NCI-H146 treated with DMSO at 0.1 percent for 48 hours (cell line): ENCODE data around the gene MYL12B.
"Not testable (repeated sequence)": the region's sequence is repeated elsewhere in the genome, so short reads cannot be mapped to it uniquely, and the experiment has no call there.

Experiments
- DNase-seq: peaks from one replicate; lab custom pipeline; 2025; ENCODE audit not compliant: unreplicated experiment; lab: John Stamatoyannopoulos, UW

MYL12B gene

DNA sequence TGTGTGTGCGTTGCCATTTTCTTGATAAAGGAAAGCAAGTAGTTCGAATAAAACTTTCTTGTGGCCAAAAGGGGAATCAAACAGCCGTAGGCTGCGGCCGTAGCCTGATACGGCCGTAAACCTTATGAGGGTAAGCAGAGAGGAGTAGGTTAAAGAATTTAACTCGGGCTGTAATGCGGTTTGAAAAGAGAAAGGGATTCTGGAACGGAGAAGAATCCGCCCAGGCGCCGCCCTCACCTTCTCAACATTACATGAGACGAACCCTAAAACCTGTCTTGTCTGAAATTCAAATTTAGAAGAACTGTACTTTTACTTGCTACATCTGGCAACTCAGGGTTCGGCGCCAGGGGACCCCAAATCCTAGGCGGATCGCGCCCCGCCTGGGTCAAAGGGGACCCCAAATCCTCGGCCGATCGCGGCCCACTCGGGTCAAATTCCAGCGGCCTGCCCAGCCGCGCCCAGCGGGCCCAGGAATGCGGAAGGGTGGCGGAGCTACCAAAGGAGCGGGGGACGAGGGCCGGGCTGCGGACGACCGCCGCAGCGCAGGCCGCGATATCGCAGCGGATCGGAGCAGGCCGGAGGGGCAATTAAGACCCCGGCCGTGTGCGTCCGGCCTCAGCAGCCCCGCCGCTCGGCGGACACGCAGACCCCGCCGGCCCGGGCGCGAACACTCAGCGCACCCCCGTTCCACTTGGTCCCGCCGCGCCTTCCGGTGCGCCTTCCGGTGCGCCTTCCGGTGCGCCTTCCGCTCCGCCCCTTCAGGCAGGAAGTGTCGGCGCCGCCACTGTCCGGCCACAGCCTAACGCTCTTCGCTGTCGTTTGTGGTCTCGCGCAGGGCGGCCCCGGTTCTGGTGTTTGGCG is at the start of gene MYL12B:
MYL12B (plus strand) TSS at position 761 of the 861 bp plus-strand sequence. CDS start 10,766 bp downstream, outside the sequence.
- peak; percentile 79 for DNase-seq

GRCh38 chr18:3212657-3213056 is 49.3 kb upstream of the MYL12B start:
- DNase-seq = no peak

DNA sequence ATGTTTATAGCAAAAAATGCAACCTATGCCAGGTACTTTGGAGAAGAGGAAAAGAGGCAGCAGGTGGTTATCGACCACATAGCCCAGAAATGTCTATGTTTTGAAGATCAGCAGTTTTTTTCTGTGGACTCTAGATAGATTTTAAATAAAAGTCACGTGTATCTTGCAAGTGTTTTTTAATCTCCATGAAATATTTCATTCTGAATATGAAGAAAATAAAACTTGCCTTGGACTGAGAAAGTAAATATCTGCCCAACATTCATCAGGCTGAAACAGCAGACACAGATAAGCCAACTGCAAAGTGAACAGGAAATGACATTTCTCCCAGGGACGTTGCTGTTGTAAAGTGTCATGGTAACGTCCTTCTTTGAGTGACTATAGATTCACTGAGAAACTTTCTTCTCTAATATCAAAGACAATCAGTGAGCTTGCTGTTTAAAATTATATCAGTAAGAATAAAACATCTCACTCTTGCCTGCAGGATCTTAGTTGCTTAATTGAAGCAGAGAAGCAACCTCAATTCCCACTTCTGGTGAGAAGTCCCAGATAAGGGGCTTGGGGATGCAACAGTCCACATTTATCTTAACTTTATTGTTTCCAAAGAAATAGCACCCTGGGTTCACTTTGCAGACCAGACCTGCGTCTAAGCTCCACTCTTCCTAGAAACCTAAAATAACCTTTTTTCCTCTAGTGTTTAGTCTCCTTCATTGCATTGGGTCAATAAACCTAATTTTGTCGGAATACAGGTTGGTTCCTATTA is 48.5 kb upstream of the MYL12B start:
- no peak for DNase-seq

- DNase-seq = no peak
Observed at GRCh38 chr18:3214855-3215637, 46.9 kb upstream of the MYL12B start.

DNA sequence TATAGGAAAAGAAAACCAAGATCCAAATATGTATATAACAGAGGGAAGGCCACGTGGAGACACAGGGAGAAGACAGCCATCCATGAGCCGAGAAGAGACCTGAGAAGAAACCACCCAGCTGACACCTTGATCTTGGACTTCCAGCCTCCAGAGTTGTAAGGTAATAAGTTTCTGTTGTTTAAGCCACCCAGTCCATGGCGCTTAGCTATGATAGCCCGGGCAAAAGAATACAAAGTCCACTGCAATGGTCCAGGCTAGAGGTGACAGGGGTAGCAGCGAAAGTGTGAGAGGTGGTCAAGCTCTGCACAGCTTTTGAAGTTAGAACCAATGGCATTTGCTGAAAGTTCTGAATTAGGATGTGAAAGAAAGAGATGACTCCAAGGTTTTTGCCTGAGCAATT is 44.9 kb upstream of the MYL12B start:
- no peak for DNase-seq

DNA sequence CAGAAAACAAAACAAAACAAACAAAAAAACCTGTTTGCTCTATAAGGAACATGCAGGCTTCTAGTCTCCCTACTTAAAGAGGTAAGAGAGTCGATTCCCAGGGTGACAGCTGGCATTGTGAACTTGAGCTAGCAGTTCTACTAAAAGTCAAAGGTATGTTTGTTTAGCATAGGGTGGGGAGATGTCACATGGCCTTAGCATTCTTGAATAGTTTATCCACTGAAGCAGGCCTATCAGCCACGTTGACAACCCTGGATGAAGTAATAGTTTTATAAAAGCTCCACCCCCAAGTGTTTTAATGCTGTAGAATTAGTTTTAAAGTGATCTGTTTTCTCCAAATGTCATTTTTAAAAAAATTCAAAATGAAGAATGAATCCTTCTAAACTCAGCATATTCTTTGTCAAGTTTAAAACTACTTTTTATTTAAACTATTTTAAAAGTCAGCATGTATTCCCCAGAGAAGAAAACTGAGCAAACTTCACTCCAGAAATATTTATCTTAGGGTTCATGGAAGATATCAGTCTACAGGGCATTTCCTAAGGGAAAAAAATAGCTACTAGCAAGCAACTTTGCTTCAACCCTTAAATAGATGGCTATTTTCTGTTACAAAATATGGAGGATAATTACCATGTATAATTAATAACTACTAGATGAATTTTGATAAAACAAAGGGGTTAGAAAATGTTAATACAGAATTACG is 43.8 kb upstream of the MYL12B start:
- no peak for DNase-seq

DNA sequence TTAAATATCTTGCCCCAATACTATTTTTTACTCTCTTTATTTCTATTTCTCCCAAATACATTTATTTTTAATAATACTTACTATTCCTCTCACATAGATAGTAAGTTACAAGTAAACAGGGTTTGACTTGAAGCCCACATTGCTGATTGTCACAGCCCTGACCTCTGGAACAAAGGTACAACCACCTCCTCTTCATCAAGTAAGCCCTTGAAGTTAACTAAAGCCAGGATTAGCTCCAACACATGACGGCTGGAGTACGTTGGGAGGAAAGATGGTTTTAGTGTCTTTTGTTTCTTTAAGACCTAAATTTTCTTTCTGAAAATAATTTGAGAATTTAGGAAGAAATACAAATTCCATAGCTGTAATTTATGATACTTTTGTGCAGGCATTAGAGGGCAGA is 43.1 kb upstream of the MYL12B start:
- no peak for DNase-seq

DNA sequence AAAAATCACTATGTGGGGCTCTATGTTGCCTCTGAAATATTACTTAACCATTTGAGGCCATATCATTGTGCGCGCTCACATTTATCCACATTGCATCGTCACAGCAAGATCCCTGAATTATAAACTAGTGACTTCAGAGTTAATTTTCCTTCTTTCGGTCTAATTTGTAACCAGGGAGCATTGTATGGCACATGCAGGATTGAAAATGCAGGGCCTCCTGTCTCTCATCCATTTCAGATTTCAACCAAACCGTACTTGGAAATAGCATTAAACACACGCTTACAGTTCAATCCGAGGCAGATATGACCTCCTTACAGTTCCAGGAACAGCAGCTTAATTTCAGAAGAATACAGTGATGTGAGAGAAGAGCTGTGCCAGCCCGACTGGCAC is 42.7 kb upstream of the MYL12B start:
- no peak for DNase-seq

GRCh38 chr18:3219631-3220335 is 42.1 kb upstream of the MYL12B start, which contains the start of gene MYOM1:
Gene MYOM1 (minus strand): TSS chr18:3219968. CDS start chr18:3215223, 4,745 bp downstream.
- no peak for DNase-seq

DNA sequence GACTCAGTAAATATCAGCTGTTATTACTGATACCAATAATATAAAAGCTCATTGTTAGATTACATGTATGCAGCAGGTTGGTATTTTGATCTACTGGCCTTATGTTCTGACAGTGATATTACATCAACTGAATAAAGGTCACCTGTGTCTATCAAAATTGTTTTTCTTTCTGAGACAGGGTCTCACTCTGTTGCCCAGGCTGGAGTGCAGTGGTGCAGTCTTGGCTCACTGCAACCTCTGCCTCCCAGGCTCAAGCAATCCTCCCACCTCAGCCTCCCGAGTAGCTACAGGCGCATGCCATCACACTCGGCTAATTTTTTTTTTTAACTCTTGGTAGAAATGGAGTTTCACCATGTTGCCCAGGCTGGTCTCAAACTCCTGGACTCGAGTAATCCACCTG is 41.1 kb upstream of the MYL12B start:
- DNase-seq = not testable (repeated sequence)

DNA sequence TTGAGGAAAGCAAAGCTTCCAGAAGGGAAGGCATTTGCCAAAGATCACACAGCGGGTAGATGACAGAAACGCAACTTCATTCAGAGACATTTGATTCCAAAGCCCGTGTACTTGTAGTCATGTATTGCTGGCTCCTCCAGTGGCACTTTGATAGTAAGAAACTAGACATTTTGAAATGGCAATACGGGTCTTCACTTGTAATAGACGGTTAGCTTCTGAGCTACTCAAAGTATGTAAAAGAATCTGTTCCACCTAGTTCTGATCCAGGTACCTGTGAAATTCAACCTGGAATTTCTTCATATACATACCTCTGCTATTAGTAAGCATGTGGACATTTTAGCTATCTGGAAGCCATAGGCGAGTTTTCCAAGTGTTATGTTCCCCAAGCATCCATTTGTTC is 40.4 kb upstream of the MYL12B start:
- DNase-seq = no peak

- no peak for DNase-seq
Observed at GRCh38 chr18:3223356-3223755, 38.6 kb upstream of the MYL12B start.

- no peak for DNase-seq
Observed at GRCh38 chr18:3224223-3224622, 37.7 kb upstream of the MYL12B start.

DNA sequence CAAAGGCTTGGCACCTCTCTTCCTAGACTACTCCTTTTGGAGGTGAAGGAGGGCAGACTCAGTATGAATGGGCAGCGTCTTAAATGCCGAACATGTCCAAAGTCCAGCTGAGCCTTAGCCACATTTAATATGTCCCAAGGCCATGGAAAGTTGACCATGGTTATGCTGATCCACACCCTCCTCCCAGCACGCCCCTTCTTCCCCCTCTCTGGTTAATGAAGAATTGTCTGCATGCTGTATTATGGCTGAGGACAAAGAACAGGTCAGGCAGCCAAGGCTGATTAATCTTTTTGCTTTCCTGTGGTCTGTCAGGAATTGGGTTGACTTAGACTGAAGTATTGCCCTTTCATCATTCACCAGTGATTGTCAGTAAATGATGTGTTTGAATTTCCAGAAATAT is 36.3 kb upstream of the MYL12B start:
- no peak for DNase-seq

DNA sequence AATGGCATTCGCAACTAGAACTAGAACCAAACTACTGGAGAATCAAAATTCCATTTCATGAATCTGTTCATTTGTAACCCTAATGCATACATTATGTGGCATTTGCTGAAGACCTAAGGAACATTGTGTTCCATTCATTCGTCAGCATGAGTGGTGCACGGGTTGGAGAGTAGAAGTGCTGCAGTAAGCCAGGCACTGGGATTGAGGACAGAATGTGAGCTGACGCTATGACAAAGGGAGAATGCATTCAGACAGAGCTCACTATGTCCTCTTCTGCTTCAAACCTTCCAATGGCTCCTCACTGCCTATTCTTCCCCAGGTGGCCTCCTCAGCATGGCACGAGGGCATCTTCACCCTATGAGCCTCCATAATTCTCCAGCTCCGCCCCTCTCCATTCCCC is 35.9 kb upstream of the MYL12B start:
- no peak for DNase-seq

GRCh38 chr18:3230401-3231334 is 31.3 kb upstream of the MYL12B start:
- DNase-seq = no peak

DNA sequence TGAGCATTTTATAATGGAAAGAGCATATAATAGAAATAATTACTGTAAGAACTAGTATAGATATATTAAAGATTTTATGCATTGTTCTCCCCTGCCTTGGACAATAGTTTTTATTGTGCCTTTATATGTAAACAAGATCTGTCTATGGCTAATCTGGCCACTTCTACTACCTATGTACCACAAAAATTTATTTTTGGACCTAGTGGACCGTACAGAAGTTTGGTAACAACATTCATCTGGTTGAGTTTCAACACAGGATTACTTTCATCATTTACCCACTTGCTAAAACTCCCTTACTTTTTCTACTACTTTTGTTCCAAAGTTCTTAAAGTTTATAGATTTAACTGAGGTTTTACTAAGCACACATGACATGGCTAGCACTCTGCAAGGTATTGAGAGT is 28.9 kb upstream of the MYL12B start:
- DNase-seq = no peak

- no peak for DNase-seq
Observed at GRCh38 chr18:3233433-3234168, 28.3 kb upstream of the MYL12B start.
